Astrocyte (in vitro differentiated cells and primary cell): ENCODE data around the gene FOXC2. TPM values are rescaled to one million over a fixed set of nuclear protein-coding genes. Genes with fewer than 3 reads are reported as not detected.

Experiments
- DNase-seq: peaks from one replicate; pipeline ENCODE4 v3.0.0-alpha.2; 2010; ENCODE audit warnings: low read depth
- FAIRE-seq: peaks from 2 replicates; lab custom pipeline; 2011; peaks lifted over from hg19 to GRCh38; lab: Jason Lieb, UNC
- H2AFZ ChIP-seq: 2 replicates; pipeline ENCODE4 v1.6.0; 2012; ENCODE audit warnings: low read depth, low read length, inconsistent platforms
- H3K27ac ChIP-seq: 2 replicates; pipeline ENCODE4 v1.5.1; 2011; ENCODE audit warnings: low read depth, low read length, inconsistent platforms
- H3K27me3 ChIP-seq: 2 replicates; pipeline ENCODE4 v1.6.0; 2011; ENCODE audit warnings: low read length, inconsistent platforms; ENCODE audit not compliant: insufficient read depth
- H3K36me3 ChIP-seq: 2 replicates; pipeline ENCODE4 v1.5.1; 2011; ENCODE audit warnings: low read length, inconsistent platforms; ENCODE audit not compliant: insufficient read depth
- H3K4me1 ChIP-seq: 2 replicates; pipeline ENCODE4 v1.5.1; 2011; ENCODE audit warnings: low read length, inconsistent platforms; ENCODE audit not compliant: insufficient read depth
- H3K4me2 ChIP-seq: 2 replicates; pipeline ENCODE4 v1.6.0; 2012; ENCODE audit warnings: low read length, inconsistent platforms
- H3K4me3 ChIP-seq: 2 replicates; pipeline ENCODE4 v1.5.1; 2011; ENCODE audit warnings: low read depth, mild to moderate bottlenecking, low read length, inconsistent platforms; ENCODE audit not compliant: insufficient read depth
- H3K79me2 ChIP-seq: 2 replicates; pipeline ENCODE4 v1.6.0; 2012; ENCODE audit warnings: mild to moderate bottlenecking, low read length, inconsistent platforms; ENCODE audit not compliant: insufficient read depth
- H3K9ac ChIP-seq: 2 replicates; pipeline ENCODE4 v1.6.0; 2012; ENCODE audit warnings: mild to moderate bottlenecking, low read length, inconsistent platforms
- H3K9me3 ChIP-seq: 2 replicates; pipeline ENCODE4 v1.5.1; 2012; ENCODE audit warnings: low read depth, mild to moderate bottlenecking, low read length, inconsistent platforms; ENCODE audit not compliant: insufficient read depth
- H4K20me1 ChIP-seq: 2 replicates; pipeline ENCODE4 v1.6.0; 2012; ENCODE audit warnings: low read length, inconsistent platforms; ENCODE audit not compliant: insufficient read depth
- H3K27ac Mint-ChIP-seq: one replicate; pipeline ENCODE4 v1.8.0; 2021; ENCODE audit warnings: mild to moderate bottlenecking, mixed read lengths; ENCODE audit not compliant: unreplicated experiment
- H3K27me3 Mint-ChIP-seq: one replicate; pipeline ENCODE4 v1.8.0; 2021; ENCODE audit warnings: low read depth, mixed read lengths; ENCODE audit not compliant: unreplicated experiment
- H3K36me3 Mint-ChIP-seq: one replicate; pipeline ENCODE4 v1.8.0; 2021; ENCODE audit warnings: low read depth, mixed read lengths; ENCODE audit not compliant: unreplicated experiment
- H3K4me1 Mint-ChIP-seq: one replicate; pipeline ENCODE4 v1.8.0; 2021; ENCODE audit warnings: low read depth, mixed read lengths; ENCODE audit not compliant: unreplicated experiment
- H3K4me3 Mint-ChIP-seq: one replicate; pipeline ENCODE4 v1.8.0; 2021; ENCODE audit warnings: mild to moderate bottlenecking, moderate library complexity, mixed read lengths; ENCODE audit not compliant: unreplicated experiment
- H3K9me3 Mint-ChIP-seq: one replicate; pipeline ENCODE4 v1.8.0; 2021; ENCODE audit warnings: mild to moderate bottlenecking, mixed read lengths; ENCODE audit not compliant: unreplicated experiment
- EZH2 ChIP-seq: IDR thresholded peaks from 2 replicates; pipeline ENCODE4 v1.6.1; 2012; ENCODE audit warnings: mild to moderate bottlenecking, low read length, inconsistent platforms; ENCODE audit not compliant: insufficient read depth
- total RNA-seq: library from RNA; stranded (reverse); gene quantifications from 2 replicates; pipeline ENCODE4 v1.2.1, GENCODE V29; 2021
- TF ChIP-seq, protein P1 (sequence below): IDR thresholded peaks from 2 replicates; pipeline ENCODE4 v1.5.1; 2011; ENCODE audit warnings: low read depth, mild to moderate bottlenecking, inconsistent platforms, low read length, moderate library complexity; ENCODE audit not compliant: insufficient read depth

FOXC2 gene
- total RNA-seq, 1 donor from 2014 or later: 15.8 TPM

DNA sequence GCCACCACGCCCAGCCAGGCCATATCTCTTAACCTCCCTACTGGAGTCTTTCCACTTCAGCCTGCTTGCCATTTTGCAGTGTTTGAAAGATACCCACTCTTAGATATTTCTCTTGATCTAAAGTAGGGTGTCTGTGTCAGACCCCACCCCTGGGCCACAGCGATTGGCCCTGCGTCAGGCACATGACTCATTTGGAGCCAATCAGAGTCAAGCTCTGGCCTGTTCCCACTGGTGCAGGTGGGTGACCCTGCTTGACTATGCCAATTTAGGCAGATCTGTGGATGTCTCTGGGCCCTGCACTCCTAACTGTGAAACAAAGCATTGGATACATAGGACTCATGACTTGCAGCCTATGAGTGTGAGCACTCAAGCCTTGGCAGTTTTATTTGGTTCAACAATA lies 39.3 kb downstream of the FOXC2 start:
- Histone ChIP-seq H3K79me2 (no peaks in the 10 kb centered on the region), H4K20me1 (no peaks in the 10 kb centered on the region), H3K4me3 (no peak overlapping the region), H3K4me2 (no peak overlapping the region), H2AFZ (no peak overlapping the region), H3K27me3 (no peaks in the 10 kb centered on the region), H3K4me1 (peaks cover 26% of the 10 kb centered on the region), H3K9me3 (no peaks in the 10 kb centered on the region), H3K36me3 (no peaks in the 10 kb centered on the region), H3K27ac (no peak overlapping the region), H3K9ac (no peak overlapping the region)
- no peak for FAIRE-seq
- Mint-ChIP-seq H3K27ac (no peak overlapping the region), H3K36me3 (no peaks in the 10 kb centered on the region), H3K27me3 (peaks cover 8% of the 10 kb centered on the region), H3K4me1 (peaks cover 20% of the 10 kb centered on the region), H3K9me3 (peaks cover 2% of the 10 kb centered on the region), H3K4me3 (no peak overlapping the region)
- no peak for DNase-seq
- TF ChIP-seq EZH2: no peak
- TF ChIP-seq, protein P1, sequence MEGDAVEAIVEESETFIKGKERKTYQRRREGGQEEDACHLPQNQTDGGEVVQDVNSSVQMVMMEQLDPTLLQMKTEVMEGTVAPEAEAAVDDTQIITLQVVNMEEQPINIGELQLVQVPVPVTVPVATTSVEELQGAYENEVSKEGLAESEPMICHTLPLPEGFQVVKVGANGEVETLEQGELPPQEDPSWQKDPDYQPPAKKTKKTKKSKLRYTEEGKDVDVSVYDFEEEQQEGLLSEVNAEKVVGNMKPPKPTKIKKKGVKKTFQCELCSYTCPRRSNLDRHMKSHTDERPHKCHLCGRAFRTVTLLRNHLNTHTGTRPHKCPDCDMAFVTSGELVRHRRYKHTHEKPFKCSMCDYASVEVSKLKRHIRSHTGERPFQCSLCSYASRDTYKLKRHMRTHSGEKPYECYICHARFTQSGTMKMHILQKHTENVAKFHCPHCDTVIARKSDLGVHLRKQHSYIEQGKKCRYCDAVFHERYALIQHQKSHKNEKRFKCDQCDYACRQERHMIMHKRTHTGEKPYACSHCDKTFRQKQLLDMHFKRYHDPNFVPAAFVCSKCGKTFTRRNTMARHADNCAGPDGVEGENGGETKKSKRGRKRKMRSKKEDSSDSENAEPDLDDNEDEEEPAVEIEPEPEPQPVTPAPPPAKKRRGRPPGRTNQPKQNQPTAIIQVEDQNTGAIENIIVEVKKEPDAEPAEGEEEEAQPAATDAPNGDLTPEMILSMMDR: no peak

DNA sequence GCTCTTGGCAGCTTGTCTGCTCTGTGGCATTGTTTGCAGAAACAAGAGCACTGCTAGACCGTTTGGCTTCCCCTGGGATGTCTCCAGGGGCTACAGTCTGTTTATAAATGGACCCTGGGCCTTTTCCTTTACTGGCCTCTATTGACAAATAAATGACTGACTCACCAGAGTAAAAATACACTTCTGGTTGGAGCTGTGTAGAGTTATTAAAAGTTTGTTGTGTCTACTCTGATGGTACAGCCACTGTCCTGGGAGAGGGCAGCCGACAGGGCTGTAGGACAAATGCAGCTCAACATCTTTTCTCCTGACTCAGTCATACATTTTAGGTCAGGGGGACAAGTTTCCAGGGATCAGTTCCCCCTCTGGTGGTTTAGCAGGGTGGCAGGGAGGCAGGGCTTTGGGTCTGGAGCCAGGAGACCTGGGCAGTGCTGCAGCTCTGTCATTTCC lies 41.7 kb downstream of the FOXC2 start:
- peaks cover 28% of the 10 kb centered on the region for H3K4me1 Mint-ChIP-seq
- Histone ChIP-seq H2AFZ (no peak overlapping the region), H3K4me2 (peak overlapping the region; percentile 71), H3K9ac (no peak overlapping the region), H3K79me2 (no peaks in the 10 kb centered on the region), H3K4me1 (peaks cover 35% of the 10 kb centered on the region), H4K20me1 (no peaks in the 10 kb centered on the region), H3K4me3 (no peak overlapping the region), H3K27ac (peak overlapping the region; percentile 74), H3K9me3 (no peaks in the 10 kb centered on the region), H3K27me3 (no peaks in the 10 kb centered on the region), H3K36me3 (no peaks in the 10 kb centered on the region)
- H3K27me3 Mint-ChIP-seq: peaks cover 5% of the 10 kb centered on the region
- no peak for FAIRE-seq
- peaks cover 2% of the 10 kb centered on the region for H3K9me3 Mint-ChIP-seq
- DNase-seq: no peak
- H3K36me3 Mint-ChIP-seq: no peaks in the 10 kb centered on the region
- TF ChIP-seq EZH2: no peak
- TF ChIP-seq, protein P1: no peak
- peak overlapping the region; percentile 100 for H3K27ac Mint-ChIP-seq
- H3K4me3 Mint-ChIP-seq: peak overlapping the region; percentile 50

DNA sequence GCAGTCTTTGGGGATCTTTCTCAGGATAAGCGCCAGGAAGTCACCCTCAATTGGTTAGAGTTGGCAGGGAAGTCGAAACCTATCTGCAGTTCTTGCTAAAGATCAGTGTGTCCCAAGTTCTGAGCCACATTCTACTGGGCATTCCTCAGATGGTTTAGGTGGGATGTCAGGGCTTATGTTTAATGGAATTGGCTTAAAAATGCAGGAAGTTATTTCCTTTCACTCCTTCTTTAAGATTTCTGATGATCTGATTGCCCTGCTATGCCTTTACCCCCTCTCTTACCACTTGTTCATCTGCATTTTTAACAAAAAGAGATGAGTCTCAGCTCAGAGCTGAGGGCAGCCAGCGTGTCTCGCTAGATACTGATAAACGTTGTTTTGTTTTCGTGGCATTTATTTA lies 42.5 kb downstream of the FOXC2 start:
- peak overlapping the region; percentile 76 for H3K4me3 Mint-ChIP-seq
- no peak overlapping the region for H3K4me3 ChIP-seq
- H3K9me3 Mint-ChIP-seq: peaks cover 2% of the 10 kb centered on the region
- peak overlapping the region; percentile 71 for H3K4me2 ChIP-seq
- H3K27me3 ChIP-seq: no peaks in the 10 kb centered on the region
- no peaks in the 10 kb centered on the region for H4K20me1 ChIP-seq
- H3K4me1 Mint-ChIP-seq: peaks cover 28% of the 10 kb centered on the region
- H3K9me3 ChIP-seq: no peaks in the 10 kb centered on the region
- H3K27ac Mint-ChIP-seq: peak overlapping the region; percentile 100
- H3K79me2 ChIP-seq: no peaks in the 10 kb centered on the region
- H2AFZ ChIP-seq: peak overlapping the region; percentile 30
- peak overlapping the region; percentile 88 for H3K27ac ChIP-seq
- H3K4me1 ChIP-seq: peaks cover 35% of the 10 kb centered on the region
- DNase-seq: peak; percentile 97
- peak; percentile 100 for FAIRE-seq
- H3K9ac ChIP-seq: peak overlapping the region; percentile 77
- H3K36me3 Mint-ChIP-seq: no peaks in the 10 kb centered on the region
- no peaks in the 10 kb centered on the region for H3K36me3 ChIP-seq
- peaks cover 4% of the 10 kb centered on the region for H3K27me3 Mint-ChIP-seq
- TF ChIP-seq, protein P1: no peak
- TF ChIP-seq EZH2: no peak
